Activated CD4-positive, alpha-beta T cell treated with anti-CD3 and anti-CD28 coated beads, Interleukin-2, Interleukin-6, amounts not matched to agents 100 ng/mL and 50 ng/mL, durations not matched to agents 16 hours and 8 hours (primary cell): ENCODE results near the gene MAGI3.

ENCODE experiments used
- DNase-seq: peaks from one replicate; pipeline ENCODE4 v3.0.0-alpha.2; 2020

Gene MAGI3

DNA sequence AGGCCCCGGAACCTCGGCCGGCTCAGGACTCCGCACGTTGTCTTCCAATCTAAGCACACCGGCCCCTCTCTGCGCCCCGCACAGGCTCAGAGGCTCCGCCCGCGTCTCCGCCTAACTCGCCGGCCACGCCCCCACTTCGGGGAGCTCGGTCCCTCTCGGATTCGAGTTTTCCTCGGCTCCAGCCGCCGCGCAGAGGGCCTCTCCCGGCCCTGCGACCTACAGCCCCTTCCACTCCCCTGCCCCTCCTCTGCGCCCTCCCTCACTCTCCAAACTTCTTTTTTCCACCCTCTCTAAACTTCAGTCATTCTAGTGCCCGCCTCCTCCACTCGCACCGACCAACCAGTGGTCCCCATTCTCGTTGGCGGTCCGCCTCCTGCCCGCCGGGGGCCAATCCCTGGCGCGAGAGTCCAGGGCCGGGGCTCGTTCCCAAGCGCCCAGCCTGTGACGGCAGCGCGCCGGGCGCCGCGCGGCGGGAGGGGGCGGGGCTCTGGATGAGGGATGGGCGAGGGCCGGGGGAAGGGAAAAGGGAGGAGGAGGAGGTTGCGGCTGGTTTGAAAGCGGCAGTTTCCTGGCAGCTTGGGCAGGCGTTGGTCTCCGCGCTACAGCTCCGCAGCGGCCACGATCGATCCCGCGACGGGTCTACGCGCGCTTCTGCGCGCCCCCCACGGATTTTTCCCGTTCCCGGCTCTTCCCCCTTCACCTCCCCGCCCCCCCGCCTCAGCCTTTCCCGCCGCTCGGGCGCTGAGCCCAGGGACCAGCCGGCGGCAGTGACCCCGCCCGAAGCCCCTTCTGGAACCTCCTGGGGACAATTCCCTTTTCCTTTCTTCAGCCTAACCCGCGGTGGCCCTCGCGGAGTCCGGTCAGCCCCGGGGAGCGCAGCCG lies at the start of gene MAGI3:
TSS of gene MAGI3 (plus strand) at position 563 of the 882 bp plus-strand sequence. CDS start 519 bp downstream, outside the sequence.
- peak; percentile 99 for DNase-seq

DNA sequence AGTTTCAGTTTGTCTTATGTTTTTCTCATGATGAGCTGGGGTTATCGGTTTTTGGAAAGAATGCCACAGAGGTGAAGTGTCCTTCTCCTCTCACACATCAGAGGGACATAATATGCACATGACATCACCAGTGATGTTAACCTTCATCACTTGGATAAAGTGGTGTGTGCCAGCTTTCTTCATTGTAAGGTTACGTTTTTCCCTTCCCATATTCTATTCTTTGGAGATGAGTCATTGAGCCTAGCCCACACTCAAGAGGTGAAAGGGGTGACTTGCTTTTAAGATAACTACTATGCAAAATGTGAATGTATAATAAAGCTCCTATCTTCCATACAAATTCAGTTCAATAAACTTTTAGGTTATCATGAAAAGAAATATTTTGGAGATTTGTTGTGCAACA lies 36.7 kb upstream of the MAGI3 start:
- no peak for DNase-seq

GRCh38 chr1:113363935-113364334 lies 26.4 kb upstream of the MAGI3 start:
- DNase-seq = no peak

- peak; percentile 31 for DNase-seq
These were observed 21.3 kb upstream of the MAGI3 start for GRCh38 chr1:113369040-113369439.

DNA sequence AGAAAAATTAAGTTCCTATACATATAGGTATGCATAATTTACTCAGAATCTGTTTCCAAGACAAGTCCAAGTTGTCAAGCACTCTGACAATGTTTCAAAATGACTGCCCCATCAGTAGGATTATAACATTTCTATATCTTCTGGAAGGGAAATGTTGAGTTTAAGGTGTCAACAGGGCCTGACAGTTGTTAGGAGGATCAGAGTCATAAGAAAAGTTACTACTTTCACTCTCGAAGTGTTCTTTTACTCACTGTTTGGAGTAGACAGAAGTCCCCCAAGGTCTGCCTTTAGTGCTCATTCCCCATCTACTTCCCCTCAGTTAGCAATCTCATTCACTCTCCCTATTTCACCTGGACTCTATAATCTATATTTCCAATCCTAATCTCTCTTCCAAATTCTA lies 20.6 kb upstream of the MAGI3 start:
- peak; percentile 56 for DNase-seq

DNA sequence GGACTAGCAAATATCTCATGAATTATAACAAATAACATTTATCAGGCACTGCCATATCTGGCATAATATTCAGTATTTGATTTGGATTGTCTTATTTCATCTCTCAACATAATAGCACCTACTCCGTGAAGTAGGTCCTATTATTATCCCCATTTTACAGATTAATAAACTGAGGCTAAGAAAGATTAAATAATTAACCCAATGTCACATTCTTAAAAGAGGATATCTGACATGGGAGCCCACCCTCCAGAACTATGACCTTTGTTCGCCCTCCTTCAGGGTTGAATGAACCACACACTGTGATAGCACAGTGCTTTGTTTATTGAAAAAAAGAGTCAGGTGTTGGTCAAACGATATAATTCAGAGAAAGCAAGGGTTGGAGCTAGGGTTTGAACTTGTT lies 19.4 kb upstream of the MAGI3 start:
- no peak for DNase-seq

DNA sequence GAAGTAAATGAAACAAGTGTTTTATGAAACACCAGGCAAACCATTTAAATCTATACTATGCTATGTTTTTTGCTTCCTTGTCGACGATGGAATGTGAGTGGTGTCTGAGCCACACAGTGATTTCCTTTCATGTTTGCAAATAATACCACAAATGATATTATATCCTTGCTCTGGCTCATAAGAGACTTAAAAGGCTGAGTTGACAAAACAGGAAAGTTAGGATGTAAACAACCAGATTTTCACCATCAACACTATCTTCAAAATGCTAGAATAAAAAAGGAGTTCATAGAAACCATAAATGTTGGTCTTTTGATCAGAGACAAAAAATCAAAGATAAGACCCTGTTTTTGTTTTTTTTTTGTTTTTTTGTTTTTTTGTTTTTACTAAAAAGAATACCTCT lies 17.8 kb upstream of the MAGI3 start:
- DNase-seq = no peak

DNA sequence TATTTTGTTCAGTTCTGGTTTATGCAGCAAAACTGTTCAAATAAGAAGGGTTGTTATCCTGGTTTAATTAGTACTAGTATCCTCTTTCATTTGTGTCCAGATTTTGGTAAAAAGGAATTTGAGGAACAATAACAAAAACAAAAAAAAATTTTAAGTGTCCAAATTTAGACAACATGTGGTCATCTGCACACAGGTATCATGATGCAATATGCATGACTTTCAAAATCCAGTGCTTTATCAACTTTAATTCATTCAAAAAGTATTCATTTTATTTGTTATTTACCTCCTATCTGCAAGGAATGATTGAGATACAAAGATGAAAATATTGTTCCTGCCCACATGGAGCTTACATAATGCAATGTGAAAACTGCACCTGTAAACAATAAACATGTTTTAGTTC lies 16.7 kb upstream of the MAGI3 start:
- DNase-seq = no peak

DNA sequence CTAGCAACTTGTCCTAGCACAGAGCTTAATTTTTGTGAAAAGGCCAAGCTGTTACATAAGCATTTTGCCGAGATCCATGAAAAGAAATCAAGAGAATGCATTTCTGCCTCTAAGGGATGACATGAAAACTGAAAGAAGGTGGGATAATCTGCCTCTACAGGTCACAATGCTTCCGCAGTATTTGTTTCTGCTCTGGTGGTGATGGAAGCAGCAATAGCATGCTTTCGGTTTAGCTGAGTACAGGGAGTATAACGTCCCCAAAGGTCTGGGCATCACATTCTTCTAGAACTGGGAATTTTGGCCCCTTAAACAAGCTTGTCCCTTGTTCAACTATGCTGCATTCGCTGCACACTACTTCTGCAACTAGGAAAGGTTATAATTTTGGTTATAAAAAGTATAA lies 14.4 kb upstream of the MAGI3 start:
- no peak for DNase-seq

- no peak for DNase-seq
These were observed 10.2 kb upstream of the MAGI3 start for GRCh38 chr1:113380075-113380474.

GRCh38 chr1:113388017-113388620 lies 2.2 kb upstream of the MAGI3 start:
- DNase-seq = no peak

DNA sequence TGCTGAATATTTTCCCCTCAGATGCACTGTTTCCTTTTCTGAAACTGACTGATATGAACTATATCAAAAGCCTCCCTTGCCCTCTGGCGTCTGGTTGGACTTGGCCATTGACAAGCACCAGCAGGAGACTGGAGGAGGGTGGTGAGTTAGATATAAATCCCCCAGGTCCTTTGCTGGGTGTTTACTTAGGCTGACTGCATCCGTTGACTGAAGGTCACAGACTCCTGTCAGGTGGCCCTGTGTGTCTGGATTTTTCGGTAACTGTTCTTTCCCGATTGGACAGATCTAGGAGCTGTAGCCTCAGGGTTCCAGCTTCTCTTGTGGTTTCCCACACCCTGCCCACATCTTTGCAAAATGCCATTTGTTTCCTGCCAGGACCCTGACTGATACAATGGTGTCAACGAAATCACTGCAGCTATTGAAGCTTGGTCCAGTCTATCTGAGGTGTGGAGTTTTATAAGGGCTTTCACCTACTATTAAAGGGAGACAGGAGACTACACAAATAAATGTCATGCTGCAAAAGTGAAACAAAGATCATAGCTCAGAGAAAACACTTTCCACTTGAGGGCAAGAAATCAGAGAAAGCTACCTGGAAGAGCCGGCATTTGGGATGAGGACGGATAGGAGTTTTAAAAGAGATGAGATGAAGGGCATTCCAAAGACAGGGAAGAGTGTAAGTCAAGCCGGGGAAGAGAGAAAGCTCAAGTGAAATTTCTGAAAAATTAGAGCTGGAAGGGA lies 1.5 kb upstream of the MAGI3 start:
- DNase-seq = peak; percentile 23

- no peak for DNase-seq
These were observed 859 bp upstream of the MAGI3 start for GRCh38 chr1:113389359-113389952.

DNA sequence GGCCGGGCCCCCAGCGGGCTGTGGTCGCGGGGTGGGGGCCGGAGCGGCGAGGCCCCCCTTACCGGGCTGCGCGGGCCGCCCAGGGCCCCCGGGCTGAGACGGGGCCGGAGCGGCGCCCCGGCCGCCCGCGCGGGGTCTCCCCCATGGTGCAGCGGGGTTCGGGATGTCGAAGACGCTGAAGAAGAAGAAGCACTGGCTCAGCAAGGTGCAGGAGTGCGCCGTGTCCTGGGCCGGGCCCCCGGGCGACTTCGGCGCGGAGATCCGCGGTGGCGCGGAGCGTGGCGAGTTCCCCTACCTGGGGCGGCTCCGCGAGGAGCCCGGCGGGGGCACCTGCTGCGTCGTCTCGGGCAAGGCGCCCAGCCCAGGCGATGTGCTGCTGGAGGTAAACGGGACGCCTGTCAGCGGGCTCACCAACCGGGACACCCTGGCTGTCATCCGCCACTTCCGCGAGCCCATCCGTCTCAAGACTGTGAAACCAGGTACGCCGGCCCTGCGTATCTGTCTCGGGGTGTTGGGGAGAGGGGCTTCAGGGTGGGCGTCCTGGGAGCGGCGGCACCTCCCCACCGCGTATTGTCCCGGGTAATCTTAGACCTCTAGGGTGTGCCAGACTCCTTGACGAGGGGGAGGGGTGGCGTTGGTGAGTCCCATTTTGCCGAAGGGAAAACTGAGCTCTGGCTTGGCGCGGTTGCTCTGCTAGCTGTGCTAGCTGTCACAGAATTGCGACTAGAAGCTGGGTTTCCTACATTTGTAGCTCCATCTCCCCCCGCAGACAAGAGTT lies 745 bp downstream of the MAGI3 start:
- DNase-seq = peak; percentile 59

DNA sequence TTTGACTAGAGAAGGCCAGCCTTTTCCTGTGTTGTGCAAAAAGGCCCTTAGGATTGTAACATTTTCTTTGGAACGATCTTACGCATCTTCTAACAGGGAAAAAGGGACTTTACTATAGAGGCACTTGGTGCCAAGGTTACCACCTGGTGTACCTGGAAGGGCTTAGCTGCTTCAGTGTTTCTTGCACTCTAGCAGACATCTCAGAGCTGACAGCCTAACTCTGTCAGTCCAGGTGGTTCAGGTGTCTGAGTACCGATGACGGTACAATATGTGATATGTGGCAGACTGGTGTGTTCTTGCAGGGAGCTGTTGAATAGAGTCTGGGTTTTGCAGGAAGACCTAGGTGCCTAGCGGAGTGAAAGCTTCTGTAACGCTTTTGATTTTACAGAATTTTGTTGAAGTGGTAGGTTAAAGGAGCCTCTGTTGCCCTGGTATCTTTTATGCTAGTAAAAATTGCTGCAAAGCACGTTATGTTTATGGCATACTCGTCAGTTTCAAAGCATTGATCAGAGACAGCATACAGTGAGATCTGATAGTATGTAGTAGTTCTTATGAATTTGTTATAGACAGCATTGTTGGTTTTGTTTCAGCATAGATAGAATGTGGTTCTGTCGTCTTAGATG lies 1.4 kb downstream of the MAGI3 start:
- DNase-seq = peak; percentile 12

DNA sequence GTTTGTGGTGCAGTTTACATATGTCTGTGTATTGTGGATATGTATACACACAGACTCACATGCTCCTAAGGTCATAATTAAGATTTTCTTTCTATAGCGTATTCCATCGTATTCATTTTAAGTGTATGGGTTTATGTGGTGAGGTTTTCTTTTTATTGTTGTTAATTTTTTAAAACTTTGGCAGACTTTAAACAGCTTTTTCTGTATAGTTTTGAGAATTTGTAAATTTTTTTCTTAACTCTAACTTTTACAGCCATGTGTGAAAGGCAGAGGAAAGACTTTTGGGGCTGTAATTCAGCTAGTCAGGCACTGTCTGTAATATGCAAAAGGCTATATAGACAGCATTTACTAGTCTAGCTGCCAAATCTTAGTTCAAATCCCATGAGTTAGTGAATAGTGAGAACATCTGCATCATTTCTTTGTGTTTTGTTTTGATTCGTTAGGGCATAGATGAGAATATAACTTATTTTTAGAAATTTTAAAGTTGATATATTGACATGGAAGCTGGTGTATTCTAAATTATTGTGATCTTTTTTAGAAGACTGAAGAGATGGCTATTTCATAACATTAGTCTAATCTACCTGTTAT lies 2.3 kb downstream of the MAGI3 start:
- DNase-seq = no peak

GRCh38 chr1:113394043-113394862 lies 3.9 kb downstream of the MAGI3 start:
- no peak for DNase-seq

GRCh38 chr1:113394863-113395259 lies 4.5 kb downstream of the MAGI3 start:
- no peak for DNase-seq

DNA sequence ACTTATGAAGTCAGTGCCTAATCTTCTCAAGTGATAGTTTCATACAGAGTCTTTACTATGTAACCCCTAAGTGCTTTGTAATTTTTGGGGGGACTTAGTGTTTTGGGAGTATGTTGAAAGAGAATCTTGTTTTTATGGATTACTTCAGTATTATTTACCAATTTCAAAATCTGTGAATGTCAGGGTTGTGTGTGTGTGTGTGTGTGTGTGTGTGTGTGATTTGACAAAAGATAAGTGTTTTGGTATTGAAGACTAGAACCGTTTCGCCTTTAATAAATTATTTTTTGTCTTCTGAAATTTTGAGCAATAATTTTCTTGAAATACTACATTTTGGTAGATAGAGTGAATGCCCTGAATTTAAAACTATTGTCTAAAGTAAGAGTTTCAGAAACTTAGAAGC lies 5.8 kb downstream of the MAGI3 start:
- no peak for DNase-seq

GRCh38 chr1:113396585-113396984 lies 6.3 kb downstream of the MAGI3 start:
- peak; percentile 8 for DNase-seq
